GM19043 (cell line): ENCODE results near the gene SMARCAL1.
"Not testable (repeated sequence)": the region's sequence is repeated elsewhere in the genome, so short reads cannot be mapped to it uniquely, and the experiment has no call there.

Experiments used
- ATAC-seq: cut with Tn5 transposase; IDR thresholded peaks from one replicate; pipeline ENCODE4 v1.9.1; 2021; ENCODE audit warnings: low read depth; ENCODE audit not compliant: unreplicated experiment

SMARCAL1 gene

GRCh38 chr2:216498070-216498378 lies 85.7 kb downstream of the SMARCAL1 start:
- ATAC-seq: no peak

- ATAC-seq: peak; percentile 83
Measured at GRCh38 chr2:216498379-216499352, 86.4 kb downstream of the SMARCAL1 start, which contains the start of gene RPL37A. RPL37A (plus strand) TSS chr2:216498844; CDS start chr2:216498875, 31 bp downstream.

- ATAC-seq: no peak
Measured at GRCh38 chr2:216499641-216500218, 87.4 kb downstream of the SMARCAL1 start.

GRCh38 chr2:216500572-216500971 lies 88.3 kb downstream of the SMARCAL1 start:
- no peak for ATAC-seq

GRCh38 chr2:216501854-216502253 lies 89.6 kb downstream of the SMARCAL1 start:
- no peak for ATAC-seq

- ATAC-seq: no peak
Measured at GRCh38 chr2:216502381-216503158, 90.3 kb downstream of the SMARCAL1 start.

GRCh38 chr2:216503159-216503629 lies 90.9 kb downstream of the SMARCAL1 start:
- ATAC-seq: no peak

GRCh38 chr2:216503697-216504375 lies 91.6 kb downstream of the SMARCAL1 start:
- ATAC-seq: no peak

GRCh38 chr2:216504376-216504762 lies 92.1 kb downstream of the SMARCAL1 start:
- ATAC-seq: no peak

- ATAC-seq: no peak
Measured at GRCh38 chr2:216505133-216506106, 93.1 kb downstream of the SMARCAL1 start.

- no peak for ATAC-seq
Measured at GRCh38 chr2:216507220-216508160, 95.2 kb downstream of the SMARCAL1 start.

GRCh38 chr2:216508229-216508628 lies 95.9 kb downstream of the SMARCAL1 start:
- no peak for ATAC-seq

- ATAC-seq: no peak
Measured at GRCh38 chr2:216516730-216517350, 104.6 kb downstream of the SMARCAL1 start.

GRCh38 chr2:216517447-216518225 lies 105.4 kb downstream of the SMARCAL1 start:
- ATAC-seq: no peak

GRCh38 chr2:216518566-216519119 lies 106.4 kb downstream of the SMARCAL1 start:
- ATAC-seq: not testable (repeated sequence)

- ATAC-seq: peak; percentile 71
Measured at GRCh38 chr2:216519154-216519762, 107.0 kb downstream of the SMARCAL1 start.
